Activated B cell treated with CpG ODN at 0.5 μM for 24 hours (primary cell): ENCODE measurements around the gene TMEM183A. TPM values are rescaled to one million over a fixed set of nuclear protein-coding genes. Genes with fewer than 3 reads are reported as not detected.

ENCODE experiments used
- ATAC-seq: fragments of 200-7000 bp; cut with Tn5 transposase; one replicate; pipeline ENCODE4 v1.10.0; 2021; ENCODE audit warnings: low read depth, mild to moderate bottlenecking, moderate library complexity
- CTCF ChIA-PET: fragments of 350-600 bp; sonication (Branson Sonifier 250); formaldehyde crosslinking; loops from one replicate; lab custom pipeline; 2021; ENCODE audit warnings: antibody characterized with exemption; lab: Charles Lee
- POLR2A ChIA-PET: fragments of 350-600 bp; sonication (Branson Sonifier 250); formaldehyde crosslinking; loops from one replicate; lab custom pipeline; 2021; ENCODE audit warnings: antibody characterized with exemption; lab: Charles Lee
- DNase-seq: peaks from one replicate; pipeline ENCODE4 v3.0.0; 2022
- H3K27ac Mint-ChIP-seq: one replicate; pipeline ENCODE4 v1.8.0; 2020; ENCODE audit warnings: mixed read lengths
- H3K27me3 Mint-ChIP-seq: one replicate; pipeline ENCODE4 v1.8.0; 2021; ENCODE audit warnings: mixed read lengths
- H3K36me3 Mint-ChIP-seq: one replicate; pipeline ENCODE4 v1.8.0; 2021; ENCODE audit warnings: low read depth, mixed read lengths
- H3K4me1 Mint-ChIP-seq: one replicate; pipeline ENCODE4 v1.8.0; 2021; ENCODE audit warnings: mixed read lengths
- H3K4me3 Mint-ChIP-seq: one replicate; pipeline ENCODE4 v1.8.0; 2020; ENCODE audit warnings: mild to moderate bottlenecking, mixed read lengths
- H3K9me3 Mint-ChIP-seq: one replicate; pipeline ENCODE4 v1.8.0; 2020; ENCODE audit warnings: mixed read lengths
- CTCF ChIP-seq: fragments of 200-600 bp; IDR thresholded peaks from one replicate; pipeline ENCODE4 v1.8.0; 2022; ENCODE audit warnings: antibody characterized with exemption, mild to moderate bottlenecking
- intact Hi-C: fragments of 100-400 bp; cut with micrococcal nuclease; formaldehyde crosslinking; loops from one replicate; pipeline ENCODE4 v1.15.1; 2024
- total RNA-seq: library from RNA; stranded (reverse); gene quantifications from 2 replicates; pipeline ENCODE4 v1.2.3, GENCODE V29; 2022

Gene TMEM183A
- total RNA-seq, 1 donor from 2014 or later = 70.6 TPM

- ATAC-seq = peak; percentile 96
- intact Hi-C loops = loop anchor here (1.0 to 2.0 kb wide), 4 partner anchors 133 to 448 kb away; no protein-coding TSS in a partner anchor
- H3K4me3 Mint-ChIP-seq = no peak overlapping the region
- ChIA-PET CTCF (interaction anchor here (0.6 to 3.3 kb wide), 27 partner anchors 9 to 663 kb away, joined by 3 to 81 read pairs (median 4); partner anchors contain the start of gene PPFIA4), POLR2A (no interaction called here)
- no peaks in the 10 kb centered on the region for H3K9me3 Mint-ChIP-seq
- H3K27ac Mint-ChIP-seq = no peak overlapping the region
- H3K36me3 Mint-ChIP-seq = no peaks in the 10 kb centered on the region
- H3K27me3 Mint-ChIP-seq = peaks cover 12% of the 10 kb centered on the region
- TF ChIP-seq CTCF = peak; percentile 95
- DNase-seq = peak; percentile 43
- peaks cover 3% of the 10 kb centered on the region for H3K4me1 Mint-ChIP-seq
Observed at GRCh38 chr1:203038891-203039608, 31.9 kb downstream of the TMEM183A start.

- Mint-ChIP-seq H3K4me3 (no peak overlapping the region), H3K9me3 (no peaks in the 10 kb centered on the region), H3K36me3 (no peaks in the 10 kb centered on the region), H3K27ac (no peak overlapping the region), H3K4me1 (peaks cover 3% of the 10 kb centered on the region), H3K27me3 (peaks cover 15% of the 10 kb centered on the region)
- CTCF ChIA-PET = interaction anchor here (0.6 to 3.3 kb wide), 27 partner anchors 8 to 662 kb away, joined by 3 to 81 read pairs (median 4); partner anchors contain the start of gene PPFIA4
- no peak for DNase-seq
- peak; percentile 17 for TF ChIP-seq CTCF
- ATAC-seq = no peak
- POLR2A ChIA-PET = no interaction called here
- intact Hi-C loops = loop anchor here (1.0 to 2.0 kb wide), 4 partner anchors 132 to 447 kb away; no protein-coding TSS in a partner anchor
Observed at GRCh38 chr1:203039609-203040512, 32.7 kb downstream of the TMEM183A start.

DNA sequence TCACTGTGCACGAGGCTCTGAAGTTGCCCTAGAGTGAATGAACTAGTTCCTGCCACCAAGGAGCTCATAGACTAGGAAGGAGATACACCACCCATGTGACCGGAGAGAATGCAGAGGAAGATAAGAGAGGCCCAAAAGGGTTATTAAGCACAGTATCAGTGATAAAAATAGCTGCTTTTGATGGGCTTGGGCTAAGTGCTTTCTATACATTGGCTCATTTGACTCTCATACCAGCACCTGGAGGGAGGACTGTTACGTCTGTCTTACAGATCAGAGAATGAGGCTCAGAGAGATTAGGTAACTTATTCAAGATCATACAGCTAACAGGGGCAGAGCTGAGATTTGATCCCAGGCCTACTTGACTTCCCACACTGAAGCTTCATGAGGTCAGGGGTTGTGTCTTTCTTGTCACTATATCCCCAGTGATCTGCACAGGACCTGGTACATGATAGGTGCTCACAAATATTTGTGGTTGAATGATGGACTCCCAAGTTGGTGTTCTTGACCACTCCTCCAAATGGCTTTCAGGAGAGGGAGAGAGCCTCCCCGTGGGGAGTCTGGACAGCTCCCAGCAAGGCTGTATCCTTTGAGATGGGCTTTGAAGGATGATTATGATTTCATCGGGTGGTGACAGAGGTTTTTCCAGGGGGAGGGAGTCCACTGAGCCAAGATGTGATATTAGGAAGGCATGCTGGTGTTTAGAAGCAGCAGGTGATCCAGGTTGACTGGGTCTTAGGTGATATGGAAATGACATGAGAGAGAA is 33.5 kb downstream of the TMEM183A start:
- POLR2A ChIA-PET = no interaction called here
- Mint-ChIP-seq H3K27me3 (peaks cover 15% of the 10 kb centered on the region), H3K27ac (no peak overlapping the region), H3K36me3 (no peaks in the 10 kb centered on the region), H3K9me3 (no peaks in the 10 kb centered on the region), H3K4me3 (no peak overlapping the region), H3K4me1 (peaks cover 3% of the 10 kb centered on the region)
- intact Hi-C loops = no loop called here
- no peak for ATAC-seq
- DNase-seq = no peak
- TF ChIP-seq CTCF = no peak
- CTCF ChIA-PET = interaction anchor here (0.7 to 3.3 kb wide), 11 partner anchors 7 to 447 kb away, joined by 3 to 81 read pairs (median 6); partner anchors contain the start of gene PPFIA4

DNA sequence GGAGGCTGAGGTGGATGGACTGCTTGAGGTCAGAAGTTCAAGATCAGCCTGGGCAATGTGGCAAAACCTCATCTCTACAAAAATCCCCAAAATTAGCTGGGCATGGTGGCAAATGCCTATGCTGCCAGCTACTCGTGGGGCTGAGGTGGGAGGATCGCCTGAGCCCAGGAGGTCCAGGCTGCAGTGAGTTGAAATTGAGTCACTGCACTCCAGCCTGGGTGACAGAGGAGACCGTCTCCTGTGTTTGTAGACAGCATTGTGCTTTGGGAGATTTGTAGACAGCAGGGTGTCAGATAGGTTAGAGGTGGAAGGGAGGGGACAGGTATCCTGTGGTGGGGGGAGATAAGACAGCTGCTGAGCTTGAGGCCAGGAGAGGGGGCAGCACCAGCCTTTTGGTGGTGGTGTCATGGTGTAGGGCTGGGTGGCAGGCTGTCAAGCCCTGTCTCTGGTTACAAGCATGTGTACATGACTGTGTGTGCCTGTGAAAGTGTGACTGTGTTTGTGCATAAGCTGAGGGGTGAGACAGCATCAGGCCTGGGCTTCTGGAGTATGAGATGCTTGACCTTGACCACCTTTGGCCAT is 34.3 kb downstream of the TMEM183A start:
- H3K27ac Mint-ChIP-seq = no peak overlapping the region
- ChIA-PET POLR2A (no interaction called here), CTCF (interaction anchor here (3.3 kb wide), 1 partner anchor 175 kb away, joined by 81 read pairs; no protein-coding TSS in a partner anchor)
- H3K27me3 Mint-ChIP-seq = peaks cover 15% of the 10 kb centered on the region
- intact Hi-C loops = no loop called here
- H3K4me3 Mint-ChIP-seq = no peak overlapping the region
- H3K4me1 Mint-ChIP-seq = peaks cover 3% of the 10 kb centered on the region
- ATAC-seq (no peak), DNase-seq (no peak)
- TF ChIP-seq CTCF = no peak
- H3K9me3 Mint-ChIP-seq = no peaks in the 10 kb centered on the region
- no peaks in the 10 kb centered on the region for H3K36me3 Mint-ChIP-seq
